Measurements from ENCODE around the gene TUBB6.

- TF ChIP-seq CTCF (IDR thresholded peaks at IDR 0.05): no peak
- TF ChIP-seq POLR2AphosphoS5 (IDR thresholded peaks at IDR 0.05): no peak
- no peak for TF ChIP-seq POLR2A (IDR thresholded peaks at IDR 0.05)
- TF ChIP-seq EP300 (IDR thresholded peaks at IDR 0.05): no peak
Measured at GRCh38 chr18:12301263-12302005, 6.6 kb upstream of the TUBB6 start.

All from upper lobe of left lung (tissue), 4 donors.